ENCODE results near the gene MRAP2.

The MRAP2 gene, protein sequence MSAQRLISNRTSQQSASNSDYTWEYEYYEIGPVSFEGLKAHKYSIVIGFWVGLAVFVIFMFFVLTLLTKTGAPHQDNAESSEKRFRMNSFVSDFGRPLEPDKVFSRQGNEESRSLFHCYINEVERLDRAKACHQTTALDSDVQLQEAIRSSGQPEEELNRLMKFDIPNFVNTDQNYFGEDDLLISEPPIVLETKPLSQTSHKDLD

DNA sequence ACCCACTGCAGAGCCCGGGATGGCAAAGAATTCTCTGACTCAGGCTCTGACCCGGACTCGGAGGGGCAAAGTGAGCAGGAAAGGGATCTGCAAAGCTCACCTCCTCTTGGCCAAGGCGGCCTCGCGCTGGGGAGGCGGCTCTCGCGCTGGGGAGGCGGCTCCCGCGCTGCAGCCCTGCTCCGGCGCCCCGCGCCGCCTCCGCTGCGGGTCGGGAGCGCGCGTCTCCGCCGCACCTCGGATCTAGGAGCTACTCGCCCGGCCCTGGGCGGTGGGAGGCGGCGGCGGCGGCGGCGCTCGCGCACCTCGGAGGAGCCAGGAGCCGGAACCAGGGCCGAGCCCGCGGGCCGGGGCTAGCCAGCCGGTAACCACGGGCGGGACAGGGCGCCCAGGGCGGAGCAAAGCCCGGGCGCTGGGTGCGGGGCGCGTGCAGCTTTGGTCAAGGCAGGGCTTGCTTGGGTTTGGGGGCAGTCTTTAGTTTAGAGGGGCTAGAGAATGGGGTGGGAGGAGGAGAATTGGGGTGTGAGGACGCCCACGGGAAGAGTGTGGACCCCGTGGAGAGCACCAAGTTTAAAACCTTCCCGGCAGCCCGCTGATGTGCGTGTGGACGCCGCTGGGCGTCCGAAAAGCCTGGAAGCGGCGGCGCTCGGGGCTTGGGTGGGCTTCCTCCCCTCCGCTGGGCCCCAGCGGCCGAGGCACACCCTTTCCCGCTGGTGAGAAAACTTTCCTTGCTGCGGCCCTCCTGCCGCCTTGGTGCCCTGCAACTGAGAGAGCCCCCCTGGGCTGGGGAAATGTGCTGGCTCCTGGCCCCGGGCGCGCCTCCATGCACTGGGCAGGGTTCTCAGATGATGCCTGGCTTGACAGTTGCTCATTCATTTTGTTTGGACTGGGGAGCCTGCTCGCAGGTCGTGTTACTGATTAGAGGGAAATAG is at the start of gene MRAP2:
Gene MRAP2 (plus strand): TSS at position 250 of the 929 bp plus-strand sequence. CDS start 21,547 bp downstream, outside the sequence.
- no peak for DNase-seq (ENCODE audit: low read depth)

DNA sequence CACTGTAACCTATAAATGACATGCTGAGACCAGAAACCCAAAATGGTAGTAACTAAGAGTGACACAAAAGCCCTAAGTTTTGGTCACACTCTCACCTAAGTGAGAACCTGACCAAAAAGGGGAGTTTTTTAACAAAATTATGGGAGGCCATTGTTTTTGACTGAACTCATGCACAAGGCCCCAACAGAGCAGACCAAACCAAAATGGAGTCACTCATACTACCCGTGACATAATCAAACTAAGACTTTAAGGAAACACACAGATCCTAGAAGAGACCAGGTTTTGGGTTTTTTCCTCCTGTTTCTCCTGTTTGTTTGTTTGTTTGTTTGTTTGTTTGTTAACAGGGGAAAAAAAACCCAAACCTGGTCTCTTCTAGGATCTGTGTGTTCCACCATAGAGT is 49.2 kb upstream of the MRAP2 start:
- DNase-seq (ENCODE audit: low read depth) = no peak

DNA sequence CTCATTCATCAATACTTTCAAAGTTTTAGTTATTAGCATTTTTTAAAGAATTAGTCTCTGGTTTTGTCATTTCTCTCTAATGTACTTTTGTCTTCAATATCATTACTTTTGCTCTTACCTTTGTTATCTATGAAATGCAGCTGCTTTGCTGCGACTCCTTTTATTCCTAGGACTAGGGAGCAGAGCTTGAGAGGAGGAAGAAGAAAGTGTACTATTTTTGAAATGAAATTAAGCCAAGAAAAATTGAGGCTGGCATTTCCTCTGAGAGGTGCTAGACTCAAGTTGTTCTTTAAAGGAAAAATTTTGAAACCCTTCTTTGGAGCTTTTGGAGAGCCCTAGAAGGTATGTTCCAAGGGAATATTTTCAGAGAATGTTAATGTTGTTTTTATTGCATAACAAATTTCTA is 48.3 kb upstream of the MRAP2 start:
- no peak for DNase-seq (ENCODE audit: low read depth)

DNA sequence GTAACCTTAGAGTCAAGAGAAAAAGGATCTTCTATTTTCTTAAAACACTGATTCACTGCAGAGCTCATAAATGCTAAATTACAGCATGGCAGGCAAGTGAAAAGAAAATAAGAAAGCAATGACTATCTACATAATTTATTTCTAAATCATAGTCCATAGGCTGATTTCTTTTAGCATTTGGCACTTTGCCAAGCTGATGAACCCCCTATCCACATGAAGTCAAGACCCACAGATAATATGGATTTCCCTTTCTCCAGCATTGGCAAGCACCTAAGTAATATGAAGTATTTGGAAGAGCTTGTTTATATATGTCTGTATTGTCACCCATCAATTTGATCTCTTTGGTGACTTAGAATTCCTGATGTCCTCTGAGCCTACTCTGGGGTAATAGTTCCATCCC is 47.9 kb upstream of the MRAP2 start:
- DNase-seq (ENCODE audit: low read depth) = no peak

DNA sequence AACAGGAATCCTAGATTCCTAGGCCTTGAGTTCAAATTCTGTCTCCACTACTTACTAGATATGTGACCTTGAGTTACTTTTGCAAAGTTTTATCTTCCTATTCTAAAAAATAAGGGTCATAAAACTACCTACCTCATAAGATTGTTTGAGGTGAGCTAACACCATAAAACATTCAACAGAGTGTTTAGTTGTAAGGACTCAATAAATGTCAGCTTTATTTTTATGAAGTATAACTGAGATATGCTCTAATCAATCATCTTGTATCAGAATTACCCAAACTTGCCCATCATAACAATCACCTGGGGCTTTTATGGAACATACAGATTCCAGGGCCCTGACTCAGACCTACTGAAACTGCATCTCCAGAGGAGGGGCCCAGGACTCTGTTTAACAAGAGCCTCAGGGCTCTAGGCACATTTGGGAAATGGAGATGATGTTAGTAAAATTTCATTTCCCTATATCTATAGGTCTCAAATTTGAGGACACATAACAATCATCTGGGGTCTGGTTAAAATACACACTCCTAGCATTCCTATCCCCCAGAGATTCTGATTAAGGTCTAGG is 35.5 kb upstream of the MRAP2 start:
- no peak for DNase-seq (ENCODE audit: low read depth)

DNA sequence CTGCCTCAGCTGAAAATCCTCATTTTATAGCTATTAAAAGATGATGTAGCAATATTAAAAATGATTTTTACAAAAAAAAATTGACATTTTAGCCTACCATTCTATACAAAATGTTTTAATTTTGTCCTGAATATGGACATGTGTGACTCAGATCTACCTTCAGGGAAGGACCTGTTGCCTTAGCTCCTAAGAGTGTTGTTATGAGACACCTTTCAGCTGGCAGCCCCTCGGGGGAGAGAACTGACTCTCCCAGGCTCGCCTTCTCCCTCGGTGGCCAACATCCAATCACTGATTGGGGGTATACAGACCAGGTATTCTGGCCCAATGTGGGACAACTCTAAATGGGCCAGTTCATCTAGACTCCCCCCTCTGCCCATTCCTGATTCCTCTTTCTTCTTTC is 32.5 kb upstream of the MRAP2 start:
- DNase-seq (ENCODE audit: low read depth) = no peak

DNA sequence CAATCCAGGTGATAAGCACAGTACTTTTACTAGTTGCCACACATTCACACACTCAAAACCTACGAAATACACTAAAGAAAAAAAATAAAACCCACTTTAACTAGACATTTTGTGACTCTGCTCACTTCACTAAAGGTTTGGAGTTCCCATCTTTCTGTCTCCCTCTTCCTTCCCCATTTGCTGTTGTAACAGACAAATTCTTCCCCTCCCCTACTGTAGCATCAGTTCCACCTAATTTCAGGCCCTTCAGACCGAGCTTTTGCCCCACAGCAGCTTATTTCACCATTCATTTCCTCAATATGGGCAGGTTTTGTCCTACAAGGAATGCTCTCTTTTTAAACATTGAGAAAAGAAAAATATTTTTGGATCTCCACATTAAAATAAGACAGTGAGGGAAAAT is 31.3 kb upstream of the MRAP2 start:
- no peak for DNase-seq (ENCODE audit: low read depth)

DNA sequence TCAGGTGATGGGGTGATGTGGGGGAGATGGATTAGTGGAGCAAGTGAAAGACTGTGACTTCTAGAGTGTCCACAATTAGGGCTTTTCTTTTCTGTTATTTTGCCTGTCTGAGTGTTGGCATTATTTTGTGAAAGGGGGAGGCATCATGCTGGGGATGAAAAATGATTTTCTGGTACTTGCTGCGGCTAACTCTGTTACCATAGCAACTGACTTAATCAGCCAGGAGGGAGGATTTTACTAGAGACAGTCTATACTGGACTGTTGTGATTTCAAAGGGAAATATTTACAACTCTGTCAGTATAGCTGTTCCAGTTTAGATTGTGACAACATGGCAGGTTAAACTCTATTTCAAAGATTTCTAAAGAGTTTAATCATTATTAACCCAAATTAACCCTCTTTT is 30.4 kb upstream of the MRAP2 start:
- no peak for DNase-seq (ENCODE audit: low read depth)

DNA sequence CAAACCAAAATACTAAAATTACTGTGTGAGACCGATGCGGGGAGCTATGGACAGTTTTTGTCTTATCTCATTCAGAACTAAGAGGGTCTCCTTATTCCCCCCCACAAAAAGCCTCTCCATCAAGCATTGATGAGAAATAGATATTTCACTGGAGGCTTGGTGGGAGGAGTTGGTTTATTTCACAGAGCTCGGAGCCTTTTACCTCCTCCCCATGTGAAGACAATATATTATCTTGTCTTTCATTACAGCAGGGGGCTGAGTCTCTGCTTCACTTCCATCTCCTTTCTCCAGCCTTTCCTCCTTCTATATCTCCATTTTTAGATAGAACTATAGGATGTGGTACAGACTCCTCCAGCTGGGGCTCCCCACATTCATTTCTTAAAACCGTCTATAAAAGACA is 29.9 kb upstream of the MRAP2 start:
- no peak for DNase-seq (ENCODE audit: low read depth)

DNA sequence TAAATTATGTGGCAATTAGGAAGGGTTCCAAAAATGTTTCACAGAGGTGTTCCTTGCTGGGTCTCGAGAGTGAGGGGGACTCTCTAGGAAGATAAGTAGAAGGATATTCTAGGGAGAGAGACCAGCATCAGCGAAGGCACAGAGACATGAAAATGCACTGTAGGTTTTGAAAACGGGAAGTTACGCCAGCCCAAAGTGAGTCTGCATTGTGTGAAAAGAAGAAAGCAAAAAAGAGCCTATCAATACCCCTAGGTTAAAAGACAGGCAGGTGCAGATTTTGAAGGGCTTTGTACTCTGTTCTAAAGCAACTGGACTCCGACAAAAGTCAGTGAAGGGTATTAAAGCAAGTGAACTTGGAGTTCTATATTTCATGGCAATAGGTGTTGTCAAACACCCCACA is 25.7 kb upstream of the MRAP2 start:
- no peak for DNase-seq (ENCODE audit: low read depth)

DNA sequence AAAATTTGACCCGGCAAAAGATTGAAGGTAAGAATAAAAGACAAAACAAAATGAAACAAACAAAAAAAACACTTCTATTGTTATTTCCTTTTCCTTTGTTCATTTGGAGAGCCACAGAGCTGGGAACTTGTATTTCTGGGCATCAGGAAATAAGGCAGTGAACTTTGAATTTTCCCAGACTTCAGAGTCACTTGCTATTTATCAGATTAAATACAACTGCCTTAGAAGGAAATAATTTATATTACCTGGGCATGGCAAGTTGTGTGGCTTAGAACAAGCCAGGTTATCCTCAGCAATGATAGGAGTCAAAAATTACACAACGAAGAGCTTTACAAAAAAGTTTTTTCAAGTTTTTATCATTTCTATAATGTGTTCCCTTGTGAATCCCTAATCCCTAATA is 20.2 kb upstream of the MRAP2 start:
- DNase-seq (ENCODE audit: low read depth) = no peak

DNA sequence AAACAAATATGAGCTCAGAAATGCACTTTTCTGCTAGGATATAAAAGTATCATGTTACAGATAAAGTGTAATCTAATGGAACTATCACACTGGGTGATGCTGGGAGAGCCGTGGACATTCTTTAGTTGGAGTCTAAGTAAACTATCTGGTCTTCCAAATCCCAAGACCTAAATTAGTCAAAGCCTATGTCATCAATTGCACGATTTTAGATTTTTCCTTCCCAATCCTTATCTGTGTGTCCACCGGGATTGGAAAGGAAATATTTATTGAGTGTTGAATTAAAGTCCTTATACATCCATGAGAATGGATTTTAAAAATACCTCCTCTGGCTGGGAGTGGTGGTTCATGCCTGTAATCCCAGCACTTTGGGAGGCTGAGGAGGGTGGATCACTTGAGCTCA is 19.6 kb upstream of the MRAP2 start:
- DNase-seq (ENCODE audit: low read depth) = no peak

DNA sequence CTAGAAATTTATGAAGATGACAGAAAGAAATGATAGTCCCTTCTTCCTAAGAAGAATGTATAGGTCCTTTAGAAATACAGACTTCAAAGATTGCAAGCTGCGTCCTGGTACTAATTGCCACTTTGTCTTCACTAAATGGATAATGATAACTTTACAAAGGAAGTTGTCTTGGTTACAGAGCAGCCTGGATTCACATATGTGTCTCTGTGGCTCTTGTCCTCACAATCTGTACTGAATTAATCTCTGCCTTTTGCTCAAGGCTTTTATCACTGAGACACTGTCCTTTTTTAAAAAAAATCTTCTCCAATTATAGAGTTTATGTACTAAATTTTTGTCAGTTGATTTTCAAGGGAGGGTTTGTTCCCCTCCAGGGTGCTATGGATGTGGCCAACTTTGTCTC is 17.5 kb upstream of the MRAP2 start:
- DNase-seq (ENCODE audit: low read depth) = no peak

DNA sequence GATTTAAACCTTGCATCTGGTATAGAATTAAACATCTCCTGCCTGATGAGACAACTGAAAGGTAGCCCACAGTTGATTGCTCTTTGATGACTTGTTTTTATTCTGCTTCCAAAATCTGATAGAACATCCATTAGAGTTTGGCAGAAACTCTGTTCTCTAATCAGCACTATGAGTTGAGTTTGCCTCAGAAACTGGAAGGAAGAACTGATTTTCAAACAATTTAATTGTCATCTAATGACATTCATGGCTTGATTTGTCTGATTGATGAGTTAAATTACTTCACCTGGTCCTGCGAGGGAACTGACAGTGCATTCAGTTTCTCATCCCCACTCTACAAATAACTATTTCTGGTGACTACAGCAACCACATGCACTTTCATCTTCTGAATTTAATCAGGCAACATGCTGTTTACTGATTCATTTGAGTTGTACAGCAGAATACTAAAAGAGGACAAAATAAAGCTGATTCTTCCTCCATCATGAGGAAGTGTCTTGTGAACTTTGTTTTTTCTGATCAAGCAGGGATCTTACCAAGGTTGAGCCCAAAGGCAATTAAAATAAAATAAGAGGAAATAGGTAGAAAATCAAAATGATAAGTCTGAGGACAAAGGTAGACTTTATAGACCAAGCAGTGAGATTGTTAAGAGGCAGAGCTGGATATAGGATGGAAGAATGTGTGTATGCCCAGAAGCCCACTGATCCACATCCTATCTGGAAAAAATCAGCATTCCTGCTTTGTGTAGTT is 15.7 kb upstream of the MRAP2 start:
- no peak for DNase-seq (ENCODE audit: low read depth)

DNA sequence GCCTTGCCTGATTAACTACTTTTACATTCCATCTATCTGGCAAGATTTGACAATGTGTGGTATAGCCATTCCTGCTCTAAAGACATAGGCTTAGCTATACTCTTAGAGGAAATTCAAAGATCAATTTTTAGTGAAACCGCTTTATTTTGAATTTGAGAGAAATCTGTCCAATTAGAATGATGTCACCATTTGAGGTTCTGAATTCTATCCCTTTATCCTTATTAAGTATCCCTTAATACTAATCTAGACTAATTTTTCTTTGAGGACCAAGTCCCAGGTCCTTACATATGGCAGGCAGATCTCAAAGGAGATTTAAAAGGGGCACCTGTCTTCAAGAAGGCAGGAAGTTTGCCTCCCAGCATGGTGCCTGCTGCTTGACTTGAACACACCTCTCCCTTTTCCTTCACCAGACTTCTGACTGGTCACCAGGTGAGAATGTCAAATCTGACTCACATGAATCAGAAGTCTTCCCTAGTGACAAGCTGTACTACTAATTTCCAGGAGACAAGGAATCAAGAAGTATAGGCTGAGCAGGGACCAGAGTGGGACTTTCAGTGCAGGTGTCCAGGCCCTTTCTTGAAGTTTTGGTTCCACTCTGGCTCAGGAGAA is 15.0 kb upstream of the MRAP2 start:
- no peak for DNase-seq (ENCODE audit: low read depth)

DNA sequence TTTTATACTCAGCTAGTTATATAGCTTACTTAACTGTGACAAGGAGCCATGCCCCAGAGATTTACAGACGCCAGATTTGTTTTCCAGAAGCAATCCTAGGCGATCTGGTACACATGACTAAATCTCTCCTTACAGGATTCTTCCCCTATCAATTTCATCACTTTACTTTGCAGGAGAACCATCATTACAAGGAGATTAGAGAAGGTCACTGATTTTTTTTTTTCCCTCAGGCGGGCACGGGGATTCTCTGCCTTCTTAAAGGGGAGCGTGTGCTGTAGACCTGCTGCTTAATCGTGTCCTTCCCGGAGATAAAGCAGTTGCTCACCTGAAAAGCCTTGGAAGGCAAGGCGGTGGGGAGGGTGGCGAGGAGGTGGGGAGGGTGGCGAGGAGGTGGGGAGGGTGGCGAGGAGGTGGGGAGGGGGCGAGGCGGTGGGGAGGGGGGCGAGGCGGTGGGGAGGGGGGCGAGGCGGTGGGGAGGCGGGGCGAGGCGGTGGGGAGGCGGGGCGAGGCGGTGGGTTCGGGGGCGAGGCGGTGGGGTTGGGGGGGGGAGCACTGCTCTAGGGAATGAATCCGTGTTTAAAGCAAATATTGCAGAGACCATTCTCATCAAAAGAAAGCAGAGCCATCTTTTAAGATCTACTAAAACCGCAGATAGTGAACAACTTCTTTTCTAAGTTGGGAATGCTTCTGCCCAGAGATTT is 14.3 kb upstream of the MRAP2 start:
- DNase-seq (ENCODE audit: low read depth) = no peak

DNA sequence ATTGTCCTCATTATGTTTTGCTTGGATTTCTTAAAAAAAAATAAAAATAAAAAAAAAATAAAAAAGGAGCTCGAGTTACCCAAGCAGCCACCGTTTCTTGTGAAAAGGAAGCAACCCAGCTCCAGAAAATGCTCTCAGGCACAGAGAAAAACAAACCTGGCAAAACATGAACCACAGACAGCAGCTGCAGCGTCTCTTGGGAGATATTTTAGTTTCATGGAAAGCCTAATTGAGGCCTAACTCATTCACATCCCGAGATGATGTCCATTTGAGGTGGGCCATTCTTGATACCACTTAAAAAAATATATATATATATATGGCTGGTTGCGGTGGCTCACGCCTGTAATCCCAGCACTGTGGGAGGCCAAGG is 13.7 kb upstream of the MRAP2 start:
- no peak for DNase-seq (ENCODE audit: low read depth)

DNA sequence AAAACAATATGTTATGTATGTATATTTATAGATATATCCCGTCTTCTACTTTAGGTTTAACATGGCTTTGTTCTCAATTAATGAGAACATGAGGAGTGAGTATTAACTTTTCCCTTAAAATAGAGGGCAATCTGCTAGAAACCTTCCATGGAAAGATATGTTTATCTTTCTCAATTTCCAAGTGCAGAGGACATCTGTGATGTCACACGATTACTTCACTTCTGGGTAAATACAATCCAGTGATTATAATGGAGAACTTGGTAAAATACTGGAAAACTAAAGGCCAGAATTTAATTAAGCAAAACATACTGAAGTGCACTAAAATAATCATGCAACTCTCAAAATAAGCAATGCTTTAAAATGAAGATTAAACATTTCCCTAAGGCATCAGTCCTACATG is 11.9 kb upstream of the MRAP2 start:
- no peak for DNase-seq (ENCODE audit: low read depth)

DNA sequence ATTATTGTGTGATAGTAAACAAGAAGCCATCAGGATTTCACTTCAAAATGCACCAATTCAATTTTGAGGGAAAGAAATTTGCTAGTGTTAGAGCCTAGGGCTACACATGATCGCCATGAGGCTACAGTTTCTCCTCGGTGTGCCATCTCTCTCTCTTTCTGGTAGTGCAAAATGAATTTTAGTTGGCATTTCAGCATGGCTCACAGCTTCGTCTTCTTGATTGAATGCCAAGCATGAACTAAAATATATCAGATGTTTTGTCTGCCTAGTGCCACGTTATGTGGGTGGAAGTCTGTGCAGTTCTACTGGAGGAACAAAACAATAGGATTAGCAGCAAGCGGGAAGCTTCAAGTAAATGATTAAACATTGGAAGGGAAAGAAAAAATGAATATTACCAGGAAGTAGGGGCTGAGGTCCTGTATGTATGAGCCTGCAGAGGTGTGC is 6.8 kb upstream of the MRAP2 start:
- DNase-seq (ENCODE audit: low read depth) = no peak

DNA sequence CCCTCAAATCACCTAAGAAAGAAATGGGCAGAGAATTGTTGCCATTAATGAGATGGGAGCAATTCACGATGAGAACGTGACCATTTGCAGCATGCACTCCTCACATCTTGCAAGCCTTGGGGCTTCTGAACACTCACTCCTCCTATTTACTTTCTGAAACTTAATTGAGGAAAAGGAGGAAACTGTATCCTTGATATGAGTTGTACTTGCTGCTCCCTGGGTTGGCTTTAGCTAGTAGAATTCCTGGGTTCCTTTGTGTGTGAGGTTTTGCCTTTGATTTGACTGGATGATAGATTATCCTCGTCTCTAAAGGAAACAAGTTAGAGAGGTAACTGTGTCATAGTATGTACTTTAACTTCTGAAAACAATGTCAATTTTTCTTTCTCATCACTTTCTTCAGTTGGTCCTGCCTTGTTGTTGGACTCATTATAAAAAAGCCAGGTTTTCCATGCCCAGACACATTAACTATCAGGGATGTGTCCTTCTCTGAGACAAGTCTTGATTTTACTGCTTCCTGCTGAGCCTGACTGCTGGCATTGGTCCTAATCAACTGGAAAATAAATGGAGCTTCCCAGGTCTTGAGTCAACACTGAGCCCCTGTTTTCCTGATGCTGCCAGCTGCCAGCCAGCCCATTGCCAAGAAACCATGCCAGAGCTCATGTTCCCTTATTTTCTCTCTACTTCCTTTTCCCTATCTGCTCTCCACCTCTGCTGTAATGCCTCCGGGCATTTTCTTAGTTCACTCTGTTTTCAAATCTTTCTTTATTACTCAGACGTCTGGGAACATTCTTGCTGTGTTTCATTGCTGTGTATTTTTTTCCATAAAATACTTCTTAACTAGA is 6.0 kb upstream of the MRAP2 start:
- no peak for DNase-seq (ENCODE audit: low read depth)

DNA sequence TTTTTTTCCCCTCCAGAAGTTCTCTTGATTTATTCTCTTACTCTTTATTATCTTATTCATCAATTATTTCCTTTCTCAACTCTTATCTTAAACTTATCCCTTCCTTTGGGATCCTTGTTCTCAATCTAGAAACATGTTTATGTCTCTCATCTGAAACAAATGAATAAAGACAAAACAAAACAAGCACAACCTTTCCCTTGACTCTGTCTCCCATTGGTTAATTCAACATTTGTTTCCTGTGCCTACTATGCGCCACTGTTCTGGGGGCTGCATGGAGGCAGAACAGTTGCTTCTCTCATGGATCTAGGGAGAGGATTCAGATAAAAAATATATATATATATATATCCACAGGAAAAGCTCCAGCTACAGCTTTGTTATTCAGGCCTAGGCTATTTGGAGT is 5.2 kb upstream of the MRAP2 start:
- DNase-seq (ENCODE audit: low read depth) = no peak

Measured in stimulated activated CD8-positive, alpha-beta memory T cell treated with anti-CD3 and anti-CD28 coated beads, Interleukin-15, amount 100 ng/mL, for 1 hour (primary cell).